ENCODE results near the gene KIF26A.

KIF26A gene

DNA sequence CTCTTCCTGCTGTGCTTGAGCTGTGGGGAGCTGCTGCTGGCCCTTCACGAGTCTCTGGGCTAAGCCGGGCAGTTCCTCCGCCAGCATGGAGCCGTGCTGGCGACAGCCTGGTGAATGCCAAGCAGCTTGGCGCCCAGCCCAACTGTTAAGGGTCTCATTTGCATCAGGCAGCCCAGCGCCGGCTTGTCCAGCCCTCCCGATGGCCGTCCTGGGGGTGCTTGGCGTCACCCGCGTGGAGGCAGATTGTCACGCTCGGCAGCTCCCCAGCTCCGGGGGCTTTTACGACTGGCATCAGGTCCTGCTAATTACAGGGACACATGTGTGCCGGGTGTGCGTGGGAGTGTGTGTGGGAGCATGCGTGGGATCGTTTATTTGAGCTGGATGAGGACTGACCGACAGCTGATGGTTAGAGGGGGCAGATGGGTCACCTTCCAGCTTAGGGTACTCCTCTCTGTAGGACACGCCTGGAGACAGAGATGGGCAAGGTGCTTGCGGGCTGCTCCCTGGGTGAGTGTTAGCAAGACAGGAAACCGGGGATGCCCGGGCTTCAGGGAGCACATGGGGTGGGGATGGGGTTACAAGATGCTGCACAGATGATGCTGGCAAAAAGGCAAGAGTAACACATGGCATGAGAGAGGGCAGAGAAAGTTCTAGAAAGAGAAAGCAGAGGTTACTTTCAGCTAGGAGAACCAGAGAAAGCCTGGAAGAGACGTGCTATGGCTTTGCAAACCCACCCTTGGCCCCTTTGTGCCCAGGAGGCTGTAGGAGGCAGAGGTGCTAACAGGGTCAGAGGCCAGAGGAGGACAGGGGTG lies 64.1 kb downstream of the KIF26A start:
- TF ChIP-seq TEAD4 (IDR thresholded peaks at IDR 0.05) (no peak), YY1 (IDR thresholded peaks at IDR 0.05; ENCODE audit: low read depth) (no peak), TCF12 (IDR thresholded peaks at IDR 0.05; ENCODE audit: low read depth) (no peak), EGR1 (IDR thresholded peaks at IDR 0.05) (no peak), NFIC (IDR thresholded peaks at IDR 0.05) (no peak), ZBTB7A (IDR thresholded peaks at IDR 0.05; ENCODE audit: low read depth) (no peak), CREB1 (IDR thresholded peaks at IDR 0.05; ENCODE audit: low read depth) (no peak)
- TF ChIP-seq, protein P1, sequence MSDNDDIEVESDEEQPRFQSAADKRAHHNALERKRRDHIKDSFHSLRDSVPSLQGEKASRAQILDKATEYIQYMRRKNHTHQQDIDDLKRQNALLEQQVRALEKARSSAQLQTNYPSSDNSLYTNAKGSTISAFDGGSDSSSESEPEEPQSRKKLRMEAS (IDR thresholded peaks at IDR 0.05): no peak

DNA sequence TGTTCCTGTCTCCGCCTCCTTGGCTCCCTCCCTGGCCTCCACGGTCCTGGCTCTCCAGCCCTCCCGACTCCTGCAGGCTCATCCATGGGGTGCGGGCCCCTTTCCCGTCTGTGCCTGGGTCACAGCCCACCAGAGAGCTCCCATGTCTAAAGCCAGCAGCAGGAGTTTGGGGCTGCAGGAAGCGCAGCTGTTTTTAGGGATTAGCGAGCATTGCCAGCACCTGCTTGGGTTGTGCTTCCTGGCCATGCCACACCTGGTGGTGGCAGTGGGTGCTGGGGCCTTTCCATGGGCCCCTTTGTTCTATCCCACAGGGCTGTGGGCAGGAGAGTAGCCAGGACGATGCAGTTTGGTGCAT lies 64.7 kb downstream of the KIF26A start:
- no peak for TF ChIP-seq CREB1 (IDR thresholded peaks at IDR 0.05; ENCODE audit: low read depth)
- TF ChIP-seq, protein P2, sequence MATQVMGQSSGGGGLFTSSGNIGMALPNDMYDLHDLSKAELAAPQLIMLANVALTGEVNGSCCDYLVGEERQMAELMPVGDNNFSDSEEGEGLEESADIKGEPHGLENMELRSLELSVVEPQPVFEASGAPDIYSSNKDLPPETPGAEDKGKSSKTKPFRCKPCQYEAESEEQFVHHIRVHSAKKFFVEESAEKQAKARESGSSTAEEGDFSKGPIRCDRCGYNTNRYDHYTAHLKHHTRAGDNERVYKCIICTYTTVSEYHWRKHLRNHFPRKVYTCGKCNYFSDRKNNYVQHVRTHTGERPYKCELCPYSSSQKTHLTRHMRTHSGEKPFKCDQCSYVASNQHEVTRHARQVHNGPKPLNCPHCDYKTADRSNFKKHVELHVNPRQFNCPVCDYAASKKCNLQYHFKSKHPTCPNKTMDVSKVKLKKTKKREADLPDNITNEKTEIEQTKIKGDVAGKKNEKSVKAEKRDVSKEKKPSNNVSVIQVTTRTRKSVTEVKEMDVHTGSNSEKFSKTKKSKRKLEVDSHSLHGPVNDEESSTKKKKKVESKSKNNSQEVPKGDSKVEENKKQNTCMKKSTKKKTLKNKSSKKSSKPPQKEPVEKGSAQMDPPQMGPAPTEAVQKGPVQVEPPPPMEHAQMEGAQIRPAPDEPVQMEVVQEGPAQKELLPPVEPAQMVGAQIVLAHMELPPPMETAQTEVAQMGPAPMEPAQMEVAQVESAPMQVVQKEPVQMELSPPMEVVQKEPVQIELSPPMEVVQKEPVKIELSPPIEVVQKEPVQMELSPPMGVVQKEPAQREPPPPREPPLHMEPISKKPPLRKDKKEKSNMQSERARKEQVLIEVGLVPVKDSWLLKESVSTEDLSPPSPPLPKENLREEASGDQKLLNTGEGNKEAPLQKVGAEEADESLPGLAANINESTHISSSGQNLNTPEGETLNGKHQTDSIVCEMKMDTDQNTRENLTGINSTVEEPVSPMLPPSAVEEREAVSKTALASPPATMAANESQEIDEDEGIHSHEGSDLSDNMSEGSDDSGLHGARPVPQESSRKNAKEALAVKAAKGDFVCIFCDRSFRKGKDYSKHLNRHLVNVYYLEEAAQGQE (IDR thresholded peaks at IDR 0.05; ENCODE audit: low read depth): no peak
- TF ChIP-seq, protein P1 (IDR thresholded peaks at IDR 0.05): no peak
- TF ChIP-seq ZBTB7A (IDR thresholded peaks at IDR 0.05; ENCODE audit: low read depth): no peak
- no peak for TF ChIP-seq CEBPB (IDR thresholded peaks at IDR 0.05)
- TF ChIP-seq TEAD4 (IDR thresholded peaks at IDR 0.05): no peak
- TF ChIP-seq EGR1 (IDR thresholded peaks at IDR 0.05): no peak
- TF ChIP-seq TAF1 (IDR thresholded peaks at IDR 0.05; ENCODE audit: low read depth): no peak
- no peak for TF ChIP-seq FOXM1 (IDR thresholded peaks at IDR 0.05; ENCODE audit: borderline replicate concordance, low read depth)
- TF ChIP-seq, protein P3, sequence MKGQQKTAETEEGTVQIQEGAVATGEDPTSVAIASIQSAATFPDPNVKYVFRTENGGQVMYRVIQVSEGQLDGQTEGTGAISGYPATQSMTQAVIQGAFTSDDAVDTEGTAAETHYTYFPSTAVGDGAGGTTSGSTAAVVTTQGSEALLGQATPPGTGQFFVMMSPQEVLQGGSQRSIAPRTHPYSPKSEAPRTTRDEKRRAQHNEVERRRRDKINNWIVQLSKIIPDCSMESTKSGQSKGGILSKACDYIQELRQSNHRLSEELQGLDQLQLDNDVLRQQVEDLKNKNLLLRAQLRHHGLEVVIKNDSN (IDR thresholded peaks at IDR 0.05): no peak
- TF ChIP-seq EP300 (IDR thresholded peaks at IDR 0.05; ENCODE audit: borderline replicate concordance): no peak
- no peak for TF ChIP-seq RAD21 (IDR thresholded peaks at IDR 0.05; ENCODE audit: low read depth)
- no peak for TF ChIP-seq TCF12 (IDR thresholded peaks at IDR 0.05; ENCODE audit: low read depth)
- TF ChIP-seq NFIC (IDR thresholded peaks at IDR 0.05): no peak
- no peak for TF ChIP-seq YY1 (IDR thresholded peaks at IDR 0.05; ENCODE audit: low read depth)

DNA sequence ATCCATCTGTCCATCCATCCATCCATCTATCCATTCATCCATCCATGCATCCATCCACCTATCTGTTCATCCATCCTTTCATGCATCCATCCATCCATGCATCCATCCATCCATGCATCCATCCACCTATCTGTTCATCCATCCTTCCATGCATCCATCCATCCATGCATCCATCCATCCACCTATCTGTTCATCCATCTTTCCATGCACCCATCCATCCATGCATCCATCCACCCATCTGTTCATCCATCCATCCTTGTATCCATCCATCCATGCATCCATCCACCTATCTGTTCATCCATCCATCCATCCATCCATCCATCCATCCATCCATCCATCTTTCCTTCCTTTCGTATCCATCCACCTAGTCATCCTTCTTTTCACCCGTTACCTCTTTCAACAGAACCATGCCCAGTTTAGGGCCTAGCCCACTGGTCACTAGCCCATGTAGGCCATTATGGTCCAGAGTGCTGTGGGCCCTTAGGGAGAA lies 66.3 kb downstream of the KIF26A start:
- TF ChIP-seq EP300 (IDR thresholded peaks at IDR 0.05; ENCODE audit: borderline replicate concordance) (no peak), YY1 (IDR thresholded peaks at IDR 0.05; ENCODE audit: low read depth) (no peak), FOXM1 (IDR thresholded peaks at IDR 0.05; ENCODE audit: borderline replicate concordance, low read depth) (no peak)
- TF ChIP-seq, protein P2 (IDR thresholded peaks at IDR 0.05; ENCODE audit: low read depth): no peak

DNA sequence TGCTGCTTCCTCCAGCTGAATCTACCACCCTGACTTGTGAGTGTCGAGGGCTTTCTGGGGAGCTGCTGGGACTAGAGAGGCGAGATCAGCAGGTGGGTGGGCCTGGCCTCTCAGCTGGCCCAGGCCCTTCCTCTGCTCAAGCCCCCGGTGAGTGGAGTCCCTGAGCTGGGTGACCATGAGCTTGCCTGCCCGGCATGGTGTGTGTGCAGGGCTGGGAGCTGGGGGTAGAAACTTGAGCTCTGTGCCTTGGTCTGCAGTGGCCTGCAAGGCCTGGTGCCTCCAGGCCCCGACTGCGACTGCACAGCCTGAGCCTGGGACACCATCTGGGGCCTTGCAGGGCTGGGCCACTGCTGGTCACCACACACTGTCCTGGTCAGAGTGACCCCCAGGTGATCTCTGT lies 67.4 kb downstream of the KIF26A start:
- no peak for TF ChIP-seq EGR1 (IDR thresholded peaks at IDR 0.05)

DNA sequence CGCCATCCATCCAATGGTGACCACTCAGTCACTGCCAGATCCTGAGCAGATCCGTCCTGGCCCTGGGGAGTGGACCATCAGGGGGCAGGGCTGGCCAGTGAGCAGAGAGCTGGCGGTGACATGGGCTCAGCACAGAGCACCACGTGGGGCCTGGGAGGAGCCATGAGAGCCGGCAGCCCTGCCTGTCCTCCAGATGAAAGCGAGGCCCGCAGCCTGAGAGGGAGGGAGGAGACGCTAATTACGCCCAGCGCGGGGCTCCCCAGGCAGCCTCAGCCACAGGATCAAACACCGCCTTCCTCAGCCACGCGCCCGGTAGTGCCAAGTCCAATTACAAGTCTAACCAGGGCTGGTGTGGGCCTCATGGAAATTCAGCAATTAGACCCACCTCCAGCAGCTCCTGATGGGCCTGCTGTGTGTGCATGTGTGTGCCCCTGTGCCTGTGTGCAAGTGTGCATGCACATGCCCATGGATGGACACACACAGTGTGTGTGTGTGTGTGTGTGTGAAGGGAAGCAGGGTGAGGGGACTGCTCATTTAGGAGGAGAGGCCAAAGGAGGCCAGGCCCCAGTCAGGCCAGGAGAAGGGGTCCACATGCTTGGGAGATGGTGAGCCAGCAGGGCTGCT lies 68.0 kb downstream of the KIF26A start:
- TF ChIP-seq, protein P3 (IDR thresholded peaks at IDR 0.05): peak; percentile 70
- TF ChIP-seq TCF12 (IDR thresholded peaks at IDR 0.05; ENCODE audit: low read depth): no peak

DNA sequence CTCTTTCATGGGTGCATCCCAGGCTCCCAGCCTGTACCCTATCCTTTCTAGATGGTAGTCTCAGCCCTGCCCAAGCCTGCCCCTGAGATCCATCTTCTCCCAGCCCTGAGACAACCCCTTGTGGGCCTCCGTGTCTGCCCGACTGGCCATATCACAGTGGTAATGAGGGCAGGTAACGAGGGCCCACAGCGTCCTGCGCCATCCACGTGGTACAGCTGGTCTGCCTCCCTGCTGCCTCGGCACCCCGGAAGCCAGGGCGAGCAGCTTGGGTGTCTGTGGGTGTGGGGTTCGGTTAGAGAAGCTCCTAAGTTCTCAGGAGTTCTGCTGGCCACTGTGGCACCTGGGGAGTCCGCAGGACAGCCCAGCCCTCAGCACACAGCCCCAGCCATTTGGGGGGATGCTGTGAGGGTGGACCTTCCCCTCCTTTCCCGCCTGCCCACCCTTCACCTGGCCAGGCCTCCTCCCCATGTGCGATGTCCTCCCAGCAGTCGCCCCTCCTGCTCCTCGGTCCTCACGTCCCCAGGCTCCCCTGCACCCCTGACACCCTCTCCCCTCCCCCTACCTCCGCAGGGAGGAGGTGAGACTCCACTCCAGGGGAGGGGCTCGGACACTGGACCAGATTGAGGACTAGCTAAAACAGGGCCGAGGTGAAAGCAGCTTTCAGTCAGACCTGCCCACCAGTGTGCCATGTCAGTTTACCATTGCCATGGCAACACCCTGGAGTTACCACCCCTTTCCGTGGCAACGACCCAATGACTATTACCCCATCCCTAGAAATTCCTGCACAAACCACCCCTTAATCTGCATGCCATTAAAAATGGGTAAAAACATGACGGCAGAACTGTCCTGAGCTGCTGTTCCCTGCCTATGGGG lies 69.0 kb downstream of the KIF26A start:
- TF ChIP-seq NFIC (IDR thresholded peaks at IDR 0.05) (no peak), RAD21 (IDR thresholded peaks at IDR 0.05; ENCODE audit: low read depth) (no peak), CEBPB (IDR thresholded peaks at IDR 0.05) (no peak), TEAD4 (IDR thresholded peaks at IDR 0.05) (no peak)
- TF ChIP-seq, protein P1 (IDR thresholded peaks at IDR 0.05): no peak
- TF ChIP-seq, protein P2 (IDR thresholded peaks at IDR 0.05; ENCODE audit: low read depth): no peak

All from Ishikawa (cell line).